Measurements from ENCODE around the gene UBD.

Gene UBD

DNA sequence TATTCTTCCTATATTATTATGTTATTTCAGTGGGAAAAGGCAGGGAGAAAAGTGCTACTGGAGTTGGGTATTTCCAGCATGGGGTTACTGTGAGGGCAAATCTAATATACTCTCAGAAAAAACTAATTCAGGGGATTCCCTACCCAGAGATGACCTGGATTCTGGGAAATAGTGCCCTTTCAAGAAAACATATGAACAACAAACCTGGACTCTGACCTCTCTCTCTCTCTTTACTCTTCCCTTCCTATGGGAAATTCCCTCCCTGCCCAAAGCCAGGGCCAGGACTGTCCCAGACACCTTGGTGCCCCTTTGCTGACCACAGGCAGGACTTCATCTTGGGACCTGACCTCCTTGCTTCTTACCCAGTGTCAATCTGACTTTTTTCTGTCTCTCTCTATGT, 1.6 kb upstream of the UBD start:
- TF ChIP-seq, protein P1, sequence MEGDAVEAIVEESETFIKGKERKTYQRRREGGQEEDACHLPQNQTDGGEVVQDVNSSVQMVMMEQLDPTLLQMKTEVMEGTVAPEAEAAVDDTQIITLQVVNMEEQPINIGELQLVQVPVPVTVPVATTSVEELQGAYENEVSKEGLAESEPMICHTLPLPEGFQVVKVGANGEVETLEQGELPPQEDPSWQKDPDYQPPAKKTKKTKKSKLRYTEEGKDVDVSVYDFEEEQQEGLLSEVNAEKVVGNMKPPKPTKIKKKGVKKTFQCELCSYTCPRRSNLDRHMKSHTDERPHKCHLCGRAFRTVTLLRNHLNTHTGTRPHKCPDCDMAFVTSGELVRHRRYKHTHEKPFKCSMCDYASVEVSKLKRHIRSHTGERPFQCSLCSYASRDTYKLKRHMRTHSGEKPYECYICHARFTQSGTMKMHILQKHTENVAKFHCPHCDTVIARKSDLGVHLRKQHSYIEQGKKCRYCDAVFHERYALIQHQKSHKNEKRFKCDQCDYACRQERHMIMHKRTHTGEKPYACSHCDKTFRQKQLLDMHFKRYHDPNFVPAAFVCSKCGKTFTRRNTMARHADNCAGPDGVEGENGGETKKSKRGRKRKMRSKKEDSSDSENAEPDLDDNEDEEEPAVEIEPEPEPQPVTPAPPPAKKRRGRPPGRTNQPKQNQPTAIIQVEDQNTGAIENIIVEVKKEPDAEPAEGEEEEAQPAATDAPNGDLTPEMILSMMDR (IDR thresholded peaks at IDR 0.05; ENCODE audit: extremely low read depth, missing control alignments): no peak
- DNase-seq (ENCODE audit: low spot score): no peak

DNA sequence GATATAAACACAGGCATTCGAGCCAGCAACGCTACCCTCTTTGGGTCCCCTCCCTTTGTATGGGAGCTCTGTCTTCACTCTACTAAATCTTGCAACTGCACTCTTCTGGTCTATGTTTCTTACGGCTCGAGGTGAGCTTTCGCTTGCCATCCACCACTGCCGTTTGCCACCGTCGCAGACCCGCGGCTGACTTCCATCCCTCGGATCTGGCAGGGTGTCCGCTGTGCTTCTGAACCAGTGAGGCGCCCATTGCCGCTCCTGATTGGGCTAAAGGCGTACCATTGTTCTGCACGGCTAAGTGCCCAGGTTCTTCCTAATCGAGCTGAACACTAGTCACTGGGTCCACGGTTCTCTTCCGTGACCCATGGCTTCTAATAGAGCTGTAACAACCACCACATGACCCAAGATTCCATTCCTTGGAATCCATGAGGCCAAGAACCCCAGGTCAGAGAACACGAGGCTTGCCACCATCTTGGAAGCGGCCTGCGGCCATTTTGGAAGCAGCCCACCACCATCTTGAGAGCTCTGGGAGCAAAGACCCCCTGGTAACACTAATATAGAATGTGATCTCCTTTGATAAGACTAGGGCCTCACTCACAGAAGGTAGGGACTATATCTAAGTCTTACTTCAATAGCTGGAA, 973 bp downstream of the UBD start:
- TF ChIP-seq, protein P1 (IDR thresholded peaks at IDR 0.05; ENCODE audit: extremely low read depth, missing control alignments): no peak
- no peak for DNase-seq (ENCODE audit: low spot score)

DNA sequence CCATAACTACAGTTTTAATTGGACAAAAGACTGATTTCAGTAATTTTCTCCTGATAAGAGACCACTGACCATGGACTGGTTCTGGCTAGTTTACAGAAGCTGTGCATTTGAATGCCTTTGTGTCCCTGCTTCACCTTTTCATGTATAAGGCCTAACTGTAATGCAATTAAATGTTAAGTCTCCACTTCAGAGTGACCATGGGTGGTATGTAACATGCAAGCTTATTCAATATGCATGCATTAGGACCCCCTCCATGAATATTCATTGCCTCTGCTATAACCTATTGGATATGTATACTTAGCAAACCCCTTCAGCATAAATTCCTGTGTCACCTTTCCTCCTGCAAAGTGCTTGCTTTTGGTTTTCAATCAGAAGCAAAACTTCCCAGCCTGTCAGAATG, 2.2 kb downstream of the UBD start:
- TF ChIP-seq, protein P1 (IDR thresholded peaks at IDR 0.05; ENCODE audit: extremely low read depth, missing control alignments): no peak
- no peak for DNase-seq (ENCODE audit: low spot score)

GRCh38 chr6:29554764-29555163, 4.8 kb downstream of the UBD start:
- DNase-seq (ENCODE audit: low spot score): no peak
- TF ChIP-seq, protein P1 (IDR thresholded peaks at IDR 0.05; ENCODE audit: extremely low read depth, missing control alignments): no peak

- peak; percentile 57 for DNase-seq (ENCODE audit: low spot score)
- TF ChIP-seq, protein P1 (IDR thresholded peaks at IDR 0.05; ENCODE audit: extremely low read depth, missing control alignments): no peak
Measured at GRCh38 chr6:29553268-29554057, 6.1 kb downstream of the UBD start.

DNA sequence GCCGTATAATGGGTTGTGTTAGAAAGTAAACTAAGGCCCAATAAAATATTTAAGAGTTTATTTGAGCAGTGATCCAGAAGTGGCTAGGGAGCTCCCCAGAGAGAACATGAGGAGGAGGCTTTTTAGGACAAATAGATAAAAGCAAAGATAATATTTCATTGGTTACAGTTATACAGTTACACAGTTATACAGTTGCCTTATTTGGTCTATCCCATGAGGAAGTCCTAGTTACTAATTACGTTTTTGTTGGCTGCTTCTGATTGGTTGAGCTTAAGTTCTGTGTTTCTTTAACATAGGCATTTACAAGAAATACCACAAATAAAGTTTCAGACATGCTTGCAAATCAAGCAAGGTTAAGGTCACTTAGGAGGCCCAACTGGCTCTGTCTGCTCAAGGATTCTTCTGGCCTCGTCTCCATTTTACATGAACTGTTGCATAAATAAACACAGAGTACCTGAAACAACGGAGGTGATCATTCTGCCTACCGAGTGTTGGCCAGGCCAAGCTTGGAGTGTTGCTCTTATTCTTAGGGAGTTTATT, 7.0 kb downstream of the UBD start:
- TF ChIP-seq, protein P1 (IDR thresholded peaks at IDR 0.05; ENCODE audit: extremely low read depth, missing control alignments): no peak
- peak; percentile 85 for DNase-seq (ENCODE audit: low spot score)

GRCh38 chr6:29547573-29547972, 12.0 kb downstream of the UBD start:
- no peak for DNase-seq (ENCODE audit: low spot score)
- TF ChIP-seq, protein P1 (IDR thresholded peaks at IDR 0.05; ENCODE audit: extremely low read depth, missing control alignments): no peak
